Lower leg skin (tissue), 3 donors: Measurements from ENCODE around the gene SIRPG.

Experiments used
- CTCF ChIP-seq, 3 donors: fragments of 450-650 bp; IDR thresholded peaks; one replicate each; pipeline ENCODE4 v1.5.1; 2016; ENCODE audit warnings: antibody characterized with exemption in 3 of 3, mild to moderate bottlenecking in 3 of 3, moderate library complexity in 2 of 3
- POLR2A ChIP-seq, 2 donors: fragments of 450-650 bp; IDR thresholded peaks; one replicate each; pipeline ENCODE4 v1.6.1; 2016 to 2017; ENCODE audit warnings: antibody characterized with exemption in 2 of 2, mild to moderate bottlenecking in 1 of 2, moderate library complexity in 1 of 2

GRCh38 chr20:1637755-1638154 is 19.8 kb downstream of the SIRPG start:
- TF ChIP-seq CTCF (IDR thresholded peaks at IDR 0.05) (no peak), POLR2A (IDR thresholded peaks at IDR 0.05) (no peak)
